NAMALWA (cell line): ENCODE results near the gene ATP1A4.
A peak's percentile ranks its signal among the peaks of the same experiment; 100 is the strongest.
"Not testable (repeated sequence)": the region's sequence is repeated elsewhere in the genome, so short reads cannot be mapped to it uniquely, and the experiment has no call there.

Experiments used
- DNase-seq: peaks from one replicate; pipeline ENCODE4 v3.0.0-alpha.2; 2015; ENCODE audit warnings: low spot score

The ATP1A4 gene

DNA sequence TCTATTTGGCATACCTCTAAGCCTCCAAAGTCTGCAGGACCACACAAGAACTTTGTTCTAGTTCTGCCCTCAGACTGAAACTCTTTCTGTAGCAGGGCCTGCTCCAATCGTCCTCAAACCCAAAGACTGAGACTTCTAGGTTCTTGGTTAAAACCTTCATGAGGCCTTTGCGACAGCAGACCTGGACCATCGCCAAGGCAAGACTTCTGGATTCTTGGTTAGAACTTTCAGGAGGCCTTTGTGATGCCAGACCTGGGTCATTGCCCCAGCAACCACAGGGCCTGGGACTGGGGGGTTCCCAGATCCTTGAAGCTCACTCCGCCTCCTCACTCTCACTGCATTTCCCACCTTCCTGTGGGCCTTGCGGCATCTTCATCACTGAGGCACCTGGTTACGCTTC, at the start of gene ATP1A4:
TSS of gene ATP1A4 (plus strand) at position 301 of the 400 bp plus-strand sequence. CDS start 438 bp downstream, outside the sequence.
- no peak for DNase-seq

DNA sequence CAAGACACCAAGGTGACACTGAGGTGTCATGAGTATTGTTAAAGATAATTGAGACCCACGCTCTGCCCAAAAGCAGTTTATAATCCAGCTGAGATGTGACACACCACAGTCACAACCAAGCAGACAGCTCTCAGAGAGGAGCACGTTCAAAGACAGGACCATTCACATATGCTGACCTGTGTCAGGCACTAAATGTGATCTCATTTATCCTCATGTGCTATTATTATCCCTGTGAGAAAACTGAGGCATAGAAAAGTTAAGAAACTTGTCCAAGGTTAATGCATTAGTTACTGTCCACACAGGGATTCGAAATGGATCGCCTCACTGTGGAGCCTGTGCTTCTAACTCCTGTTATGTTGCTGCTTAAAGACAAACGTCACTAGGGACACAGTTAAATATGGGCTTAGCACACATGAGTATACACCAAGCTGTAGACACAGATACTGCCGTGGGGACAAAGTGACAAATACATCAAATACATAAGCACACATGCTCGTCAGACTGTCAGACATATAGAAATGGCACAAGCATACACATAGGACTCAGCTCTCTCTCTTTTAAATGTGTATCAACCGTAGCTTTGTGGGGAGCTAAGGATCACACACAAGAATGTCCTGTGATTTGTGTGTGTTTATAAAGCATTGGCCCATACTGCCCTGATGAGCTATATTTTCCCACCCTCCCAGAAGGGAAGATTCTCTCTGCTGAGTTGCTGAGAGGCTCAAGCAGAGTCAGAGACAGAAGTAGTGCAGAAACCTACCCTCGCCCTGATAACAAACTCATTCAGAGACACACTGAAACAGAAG, 49.5 kb upstream of the ATP1A4 start:
- no peak for DNase-seq

DNA sequence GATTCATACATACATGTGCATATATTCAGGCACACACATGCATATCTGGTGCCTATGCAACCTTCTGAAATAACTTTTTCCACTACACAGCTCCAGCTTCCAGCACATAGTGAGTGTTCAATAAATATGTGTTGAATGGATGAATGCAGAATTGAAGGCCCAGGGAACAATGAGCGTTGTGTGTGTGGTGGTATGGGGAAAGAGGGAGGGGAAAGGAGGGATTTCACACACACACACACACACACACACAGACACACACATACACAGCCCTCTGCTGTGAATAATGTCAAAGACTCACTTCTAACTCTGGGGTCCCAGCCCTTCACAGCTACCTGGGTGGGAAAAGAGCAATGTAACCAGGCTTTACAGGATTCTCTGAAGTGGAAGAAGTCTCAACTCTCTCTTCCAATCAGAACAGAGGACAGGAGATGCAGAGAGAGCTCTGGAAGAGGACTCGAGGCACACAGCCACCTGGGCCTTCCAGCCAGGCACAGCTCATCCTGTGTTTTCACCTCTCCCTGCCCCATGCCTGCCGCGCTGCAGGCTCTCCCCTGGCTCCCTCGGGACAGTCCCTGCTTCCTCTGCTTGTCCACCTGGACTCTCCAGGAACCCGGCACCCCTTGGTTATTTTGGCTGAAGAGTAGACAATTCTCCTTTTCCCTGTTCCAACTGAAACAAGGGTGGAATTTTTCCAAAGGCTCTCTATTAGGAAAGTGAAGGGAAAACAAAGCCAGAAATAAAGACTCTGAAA, 47.6 kb upstream of the ATP1A4 start:
- no peak for DNase-seq

DNA sequence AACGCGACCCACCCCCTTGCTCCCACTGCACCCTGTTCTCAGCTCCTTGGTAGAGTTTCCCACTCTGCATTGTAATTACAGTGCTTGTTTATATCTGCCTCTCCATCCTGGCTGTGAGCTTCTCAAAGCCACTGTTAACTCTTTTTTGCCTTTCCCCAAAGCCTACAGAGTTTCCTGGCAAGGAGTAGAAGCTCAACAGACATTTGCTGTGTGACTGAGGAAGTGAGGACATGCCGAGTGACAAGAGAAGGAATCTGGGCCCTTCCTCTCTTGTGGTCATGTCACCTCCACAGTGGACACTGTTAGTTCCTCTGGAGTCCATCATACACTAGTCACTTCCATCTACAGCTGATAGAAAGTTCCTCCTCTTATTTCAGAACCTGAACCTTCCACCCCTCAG, 46.9 kb upstream of the ATP1A4 start:
- no peak for DNase-seq

DNA sequence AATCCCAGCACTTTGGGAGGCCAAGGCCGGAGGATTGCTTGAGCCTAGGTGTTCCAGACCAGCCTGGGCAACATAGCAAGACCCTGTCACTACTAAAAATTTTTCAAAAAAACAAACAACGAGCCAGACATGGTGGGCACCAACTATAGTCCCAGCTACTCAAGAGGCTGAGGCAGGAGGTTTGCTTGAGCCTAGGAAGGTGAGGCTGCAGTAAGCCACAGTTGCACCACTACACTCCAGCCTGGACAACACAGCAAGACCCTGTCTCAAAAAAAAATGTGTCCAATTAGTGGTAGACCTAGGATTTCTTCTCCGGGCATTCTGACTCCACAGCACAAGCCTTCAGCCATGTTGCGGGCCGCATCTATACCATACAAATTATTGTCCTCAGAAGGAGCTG, 46.2 kb upstream of the ATP1A4 start:
- no peak for DNase-seq

DNA sequence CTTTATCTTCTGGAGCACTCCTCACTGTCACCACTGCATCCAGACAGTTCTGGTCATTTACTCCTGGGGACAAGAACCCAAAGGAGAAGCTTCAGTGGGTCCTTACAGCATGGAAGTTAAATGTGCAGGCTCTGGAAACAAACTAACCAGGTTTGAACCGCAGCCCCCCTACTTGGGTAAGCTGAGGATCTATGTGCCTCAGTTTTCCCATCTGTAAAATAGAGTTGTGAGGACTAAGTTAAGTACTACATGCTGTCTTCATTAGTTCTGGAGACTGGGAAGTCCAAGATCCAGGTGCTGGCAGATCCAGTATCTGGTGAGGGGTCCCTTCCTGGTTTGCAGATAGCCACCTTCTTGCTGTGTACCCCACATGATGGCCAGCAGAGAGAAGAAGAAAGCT, 43.9 kb upstream of the ATP1A4 start:
- no peak for DNase-seq

DNA sequence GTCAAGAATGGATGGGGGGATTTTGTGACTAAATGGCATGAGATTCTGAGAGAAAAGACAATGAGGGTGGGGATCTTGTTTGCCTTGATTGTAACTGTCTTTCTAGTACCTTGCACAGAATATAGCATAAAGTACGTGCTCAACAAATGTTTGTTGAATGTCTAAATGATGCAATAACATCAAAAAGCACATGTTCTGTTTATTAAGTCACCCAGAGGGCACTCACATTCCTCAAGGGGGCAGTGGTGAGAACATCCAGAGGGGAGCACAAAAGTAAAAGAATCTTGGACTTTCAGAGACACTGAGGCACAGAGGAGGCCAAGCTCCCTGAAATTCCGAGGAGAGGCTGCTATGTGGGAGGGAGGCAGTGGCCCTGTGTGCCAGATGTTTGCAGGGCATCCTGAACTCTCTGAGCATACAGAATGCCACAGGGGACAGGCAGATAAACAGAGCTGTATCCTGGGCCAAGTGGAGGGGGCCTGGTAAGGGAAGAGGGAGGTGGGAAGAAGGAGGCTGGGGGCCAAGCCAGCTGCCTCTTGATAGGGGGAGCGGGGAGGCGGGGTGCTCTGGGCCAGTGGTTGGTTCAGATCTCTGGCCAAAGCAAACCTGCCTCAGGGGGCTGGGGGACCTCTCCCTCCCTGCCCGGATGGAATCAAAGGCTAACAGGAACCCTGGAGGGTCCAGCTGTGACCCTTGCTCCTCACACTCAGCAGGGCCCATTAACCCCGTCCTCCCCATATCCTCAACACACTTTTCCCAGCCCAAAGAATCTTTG, 42.3 kb upstream of the ATP1A4 start:
- peak; percentile 91 for DNase-seq

DNA sequence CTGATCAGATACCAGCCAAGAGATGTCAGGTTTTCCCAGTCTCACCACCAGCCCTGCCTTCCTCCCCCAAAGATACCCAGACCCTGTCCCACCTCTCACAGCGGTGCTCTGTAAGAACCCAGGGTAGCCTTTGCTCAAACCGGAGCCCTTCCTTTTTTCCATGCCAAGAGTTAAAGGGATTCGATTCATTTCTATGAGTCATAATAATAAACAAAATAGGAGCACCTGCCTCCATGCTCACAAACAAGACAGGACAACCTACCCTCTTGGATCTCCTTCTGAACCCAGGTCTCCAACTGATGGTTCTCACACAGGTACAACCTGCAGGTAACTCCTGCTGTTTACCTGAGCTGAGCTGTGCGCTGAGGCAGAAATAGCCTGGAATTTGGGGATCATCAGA, 41.7 kb upstream of the ATP1A4 start:
- DNase-seq: no peak

DNA sequence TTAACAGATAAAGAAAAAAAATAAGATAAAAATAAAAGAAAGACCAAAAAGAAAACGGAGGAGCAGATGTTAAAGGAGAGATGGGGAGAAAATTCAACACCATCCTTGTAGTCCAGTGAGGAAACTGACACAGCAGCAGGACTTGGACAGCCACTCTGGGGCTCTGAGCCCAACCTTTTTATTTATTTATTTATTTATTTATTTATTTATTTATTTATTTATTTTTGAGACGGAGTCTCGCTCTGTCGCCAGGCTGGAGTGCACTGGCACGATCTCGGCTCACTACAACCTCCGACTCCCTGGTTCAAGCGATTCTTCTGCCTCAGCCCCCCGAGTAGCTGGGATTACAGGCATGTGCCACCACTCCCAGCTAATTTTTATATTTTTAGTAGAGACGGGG, 39.9 kb upstream of the ATP1A4 start:
- not testable (repeated sequence) for DNase-seq

DNA sequence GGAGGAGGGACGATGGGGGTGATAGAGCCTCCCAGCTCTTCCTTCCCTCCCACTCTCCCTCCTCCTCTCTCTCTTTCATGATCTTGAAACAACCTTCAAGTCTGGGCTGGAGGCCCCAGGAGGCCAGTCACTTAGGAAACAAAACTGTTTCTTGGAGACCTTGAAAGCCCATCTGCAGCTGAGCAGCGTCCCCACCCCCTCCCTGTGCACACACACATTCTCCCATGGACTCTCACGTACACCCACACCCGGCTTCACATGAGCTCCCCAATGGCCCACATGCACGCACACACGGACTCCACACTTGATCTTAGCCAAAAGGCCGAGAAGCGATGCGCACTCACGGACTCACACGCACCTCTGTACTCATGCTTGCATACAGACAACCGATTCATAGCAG, 39.0 kb upstream of the ATP1A4 start:
- DNase-seq: no peak

DNA sequence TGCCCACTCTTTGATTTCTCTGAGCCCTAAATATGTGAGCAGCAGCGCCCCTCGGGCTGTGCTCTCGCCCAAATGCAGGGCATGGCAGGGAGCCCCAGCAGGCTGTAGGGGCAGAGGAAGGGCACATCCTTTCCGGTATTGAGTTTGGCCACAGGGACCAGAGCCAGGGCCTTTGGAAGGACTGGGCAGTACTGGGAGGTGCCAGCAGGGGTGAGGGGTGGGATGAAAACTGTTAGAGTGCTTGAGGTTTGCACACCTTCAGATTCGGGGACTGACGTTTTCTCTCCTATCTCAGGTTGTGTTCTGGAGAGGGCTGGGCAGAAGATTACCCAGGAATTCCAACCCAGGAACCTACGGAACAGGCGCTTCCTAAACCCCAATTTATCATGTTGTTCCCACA, 38.0 kb upstream of the ATP1A4 start:
- no peak for DNase-seq

DNA sequence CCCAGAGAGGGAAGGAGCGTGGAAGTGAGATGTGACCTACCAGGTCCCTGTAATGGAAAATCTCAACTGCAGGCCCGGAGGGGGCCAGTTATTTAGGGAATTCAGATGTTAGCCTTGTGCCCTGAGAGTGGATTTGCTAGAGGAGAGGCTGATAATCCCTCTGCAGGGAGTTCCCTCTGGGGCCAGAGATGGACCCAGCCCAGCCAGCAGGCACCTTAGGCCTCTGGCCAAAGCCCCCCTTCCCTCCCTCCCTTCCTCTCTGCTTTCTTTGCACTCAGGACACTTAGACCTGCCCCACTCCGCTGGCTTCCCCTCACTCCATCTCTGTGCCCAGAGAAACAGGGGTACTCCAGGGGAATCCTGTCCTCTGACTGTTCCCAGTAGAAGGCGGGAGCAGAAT, 37.3 kb upstream of the ATP1A4 start:
- no peak for DNase-seq

DNA sequence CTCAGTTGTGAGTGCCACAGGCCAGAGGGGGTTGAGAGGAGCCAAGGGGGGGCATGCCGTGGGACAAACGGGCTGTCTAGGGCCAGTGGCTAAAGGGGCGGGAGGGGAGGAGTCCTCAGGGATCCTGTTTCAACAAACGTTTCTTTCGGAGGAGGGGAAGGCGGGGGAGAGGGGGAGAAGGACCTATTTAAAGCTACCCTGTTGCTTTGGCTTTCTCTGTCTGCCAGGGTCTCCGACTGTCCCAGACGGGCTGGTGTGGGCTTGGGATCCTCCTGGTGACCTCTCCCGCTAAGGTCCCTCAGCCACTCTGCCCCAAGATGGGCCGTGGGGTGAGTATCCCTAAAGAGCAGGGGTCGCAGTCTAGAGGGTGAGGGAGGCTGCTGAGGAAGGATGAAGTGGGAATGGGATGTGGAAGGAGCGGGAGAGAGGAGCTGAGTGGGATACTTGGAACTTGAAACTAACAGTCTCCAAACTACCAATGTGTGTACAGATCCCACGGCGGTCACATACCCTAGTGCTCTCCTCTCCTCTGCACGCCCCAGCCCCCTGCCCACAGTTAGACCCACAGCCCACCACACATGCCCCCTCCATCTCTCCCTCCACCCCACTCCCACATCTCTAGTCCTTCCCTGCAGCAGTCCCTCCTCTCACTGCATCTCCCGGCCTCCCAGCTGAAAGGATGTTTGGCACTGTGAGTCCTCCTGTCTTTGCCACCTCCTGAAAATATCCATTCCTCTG, 35.7 kb upstream of the ATP1A4 start, which contains the start of gene ATP1A2:
TSS of gene ATP1A2 (plus strand) at position 215 of the 738 bp plus-strand sequence. CDS start at position 318, 103 bp downstream.
- no peak for DNase-seq

DNA sequence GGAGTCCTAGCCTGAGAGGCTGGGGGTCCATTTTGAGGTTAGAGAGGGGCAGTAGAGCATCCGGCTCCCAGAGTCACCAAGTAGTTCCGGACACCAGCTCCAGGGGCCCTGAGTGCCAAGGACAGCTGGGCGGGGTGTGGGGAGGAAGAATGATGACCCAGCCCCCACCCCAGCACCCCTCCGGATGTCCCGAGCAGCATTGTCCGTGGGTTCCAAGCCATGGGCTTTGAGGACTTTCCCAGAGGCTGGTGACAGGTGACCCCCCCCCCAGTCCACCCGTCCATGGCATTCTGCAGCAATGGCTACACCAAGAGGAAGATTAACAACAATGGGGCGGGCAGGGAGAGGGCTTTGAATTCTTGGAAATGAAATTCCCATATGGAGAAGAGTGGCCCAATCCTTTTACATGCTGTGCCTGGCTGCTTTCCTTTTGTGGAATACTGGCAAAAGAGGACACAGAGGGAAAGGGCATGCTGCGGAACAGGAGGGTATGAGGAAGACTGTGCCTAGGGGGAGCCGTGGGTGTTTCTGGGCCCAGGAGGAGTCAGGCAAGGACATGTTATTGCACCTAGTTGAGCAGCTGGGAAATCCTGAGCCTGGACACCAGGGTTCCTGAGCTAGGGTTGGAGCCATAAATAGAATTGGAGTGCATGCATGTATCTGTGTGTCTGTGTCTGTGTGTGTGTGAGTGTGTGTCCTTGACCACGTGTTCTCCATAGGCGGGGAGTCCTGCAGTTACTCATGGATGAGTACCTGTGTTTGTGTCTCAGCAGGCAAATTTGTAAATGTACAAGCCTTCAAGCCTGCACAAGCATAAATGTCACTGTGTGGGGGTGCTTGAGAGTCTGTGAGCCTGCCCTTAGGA, 34.9 kb upstream of the ATP1A4 start:
- no peak for DNase-seq

DNA sequence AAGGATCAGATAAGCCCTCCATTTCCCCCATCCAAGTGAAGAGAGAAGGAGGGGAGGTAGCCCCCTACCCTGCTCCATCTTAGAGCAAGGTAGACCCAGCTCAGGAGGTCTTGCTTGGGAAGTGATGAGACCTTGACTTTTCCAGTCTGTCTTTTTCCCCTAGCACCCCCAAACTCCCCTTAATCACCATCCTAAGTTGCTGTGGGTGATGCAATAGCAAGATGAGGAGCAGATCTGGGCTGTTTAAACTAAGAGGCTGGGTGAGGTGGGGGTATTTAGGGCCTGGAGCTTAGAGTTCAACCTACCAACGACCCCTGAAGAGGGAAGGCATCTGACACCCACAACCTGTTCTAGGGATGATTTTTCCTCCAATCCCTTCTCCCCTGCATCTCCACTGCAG, 34.1 kb upstream of the ATP1A4 start:
- DNase-seq: no peak

DNA sequence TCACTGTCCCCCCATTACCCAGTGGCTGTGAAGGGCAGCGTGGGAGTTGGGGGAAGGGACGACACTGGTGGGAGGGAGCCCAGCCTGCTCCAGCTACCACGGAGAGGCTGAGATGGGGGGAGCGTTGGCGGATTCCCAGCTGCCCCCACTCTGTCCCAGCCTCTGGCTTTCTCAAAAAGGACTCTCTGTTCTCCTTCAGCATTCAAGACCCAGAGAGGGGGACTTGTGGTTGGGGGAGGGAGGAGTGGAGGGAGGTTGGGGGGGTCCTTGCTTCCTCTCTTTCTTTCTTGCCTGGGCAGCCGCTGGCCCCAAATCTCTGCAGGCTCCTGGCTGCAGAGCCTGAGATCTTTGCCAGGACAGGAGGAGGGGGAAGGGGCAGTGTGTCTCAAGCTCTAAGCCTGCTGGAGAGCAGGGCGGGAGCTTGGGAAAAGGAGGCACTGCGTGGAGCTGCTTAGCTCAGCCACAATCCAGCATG, 33.7 kb upstream of the ATP1A4 start:
- no peak for DNase-seq

DNA sequence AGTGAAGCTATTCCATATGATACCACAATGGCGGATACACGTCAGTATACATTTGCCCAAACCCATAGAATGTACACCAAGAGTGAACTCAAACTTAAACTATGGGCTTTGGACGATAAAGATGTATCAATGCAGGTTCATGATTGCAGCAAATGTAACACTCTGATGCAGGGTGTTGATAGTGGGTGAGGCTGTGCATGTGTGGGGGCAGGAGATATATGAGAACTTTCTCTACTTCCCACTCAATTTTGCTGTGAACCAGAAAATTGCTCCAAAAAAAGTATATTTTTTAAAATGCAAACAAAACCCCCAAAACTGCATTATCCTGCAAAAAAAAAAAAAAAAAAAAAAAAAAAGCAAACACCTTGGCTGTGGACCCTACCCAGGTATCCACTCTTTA, 32.5 kb upstream of the ATP1A4 start:
- DNase-seq: no peak

DNA sequence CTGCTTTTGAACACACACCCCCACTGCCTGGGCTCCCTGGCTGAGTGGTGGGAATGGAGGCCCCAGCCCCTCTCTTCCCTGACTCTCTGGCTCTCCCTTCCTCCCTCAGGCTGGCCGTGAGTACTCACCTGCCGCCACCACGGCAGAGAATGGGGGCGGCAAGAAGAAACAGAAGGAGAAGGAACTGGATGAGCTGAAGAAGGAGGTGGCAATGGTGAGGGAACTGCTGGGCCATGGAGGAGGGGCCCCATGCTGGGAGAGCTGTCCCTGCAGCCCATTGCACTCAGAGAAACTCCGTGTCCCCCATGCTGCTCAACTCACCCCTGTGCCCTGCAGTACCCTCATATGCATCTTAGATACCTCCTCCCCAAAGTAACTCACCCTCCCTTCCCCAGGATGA, 30.6 kb upstream of the ATP1A4 start:
- DNase-seq: no peak

DNA sequence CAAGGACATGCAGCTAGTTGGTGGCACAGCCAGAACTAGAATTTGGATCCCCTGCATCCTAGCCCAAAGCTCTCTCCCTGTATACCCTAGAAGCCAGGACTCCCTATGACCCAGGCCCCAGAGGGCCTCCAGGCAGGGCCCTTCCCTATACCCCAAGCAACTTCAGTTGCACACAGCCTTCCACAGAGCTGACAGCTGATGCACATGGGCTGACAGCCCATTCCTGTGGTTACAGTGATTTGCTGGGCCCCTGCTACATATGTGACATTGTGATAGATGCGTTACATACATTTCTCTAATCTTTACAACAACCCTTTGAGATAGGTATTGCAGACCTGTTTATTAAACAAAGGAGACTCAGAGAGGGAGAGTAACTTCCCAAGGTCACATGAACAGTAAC, 30.0 kb upstream of the ATP1A4 start:
- no peak for DNase-seq

DNA sequence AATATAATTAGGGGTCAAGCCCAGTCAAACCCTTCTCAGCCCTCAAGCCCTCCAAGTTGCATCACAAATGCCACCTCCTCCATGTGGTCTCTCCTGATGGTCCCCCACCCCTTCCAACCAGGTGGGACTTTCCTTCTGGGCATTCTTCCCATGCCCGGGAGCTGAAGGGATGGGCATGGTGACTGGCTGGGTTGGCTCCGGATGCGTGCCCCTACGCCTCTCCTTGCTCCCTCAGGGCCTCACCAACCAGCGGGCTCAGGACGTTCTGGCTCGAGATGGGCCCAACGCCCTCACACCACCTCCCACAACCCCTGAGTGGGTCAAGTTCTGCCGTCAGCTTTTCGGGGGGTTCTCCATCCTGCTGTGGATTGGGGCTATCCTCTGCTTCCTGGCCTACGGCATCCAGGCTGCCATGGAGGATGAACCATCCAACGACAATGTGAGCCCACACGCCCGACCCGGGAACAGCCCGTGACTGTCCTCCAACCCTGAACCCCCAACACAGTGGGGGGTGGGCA, 28.4 kb upstream of the ATP1A4 start:
- DNase-seq: no peak

DNA sequence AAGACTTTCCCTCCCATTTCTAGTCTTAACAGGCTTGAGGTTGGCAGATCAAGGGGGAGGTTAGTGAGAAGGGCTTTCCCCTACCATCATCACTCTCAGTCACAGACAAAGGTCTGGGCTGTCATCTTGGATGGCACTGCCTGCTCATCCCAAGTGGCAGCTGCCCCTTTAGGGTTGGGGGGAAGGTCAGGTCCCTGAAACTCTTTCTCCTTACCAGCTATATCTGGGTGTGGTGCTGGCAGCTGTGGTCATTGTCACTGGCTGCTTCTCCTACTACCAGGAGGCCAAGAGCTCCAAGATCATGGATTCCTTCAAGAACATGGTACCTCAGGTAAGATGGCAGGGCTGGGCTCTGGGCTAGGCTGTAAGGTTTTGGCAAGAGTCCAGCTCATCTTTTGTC, 27.7 kb upstream of the ATP1A4 start:
- no peak for DNase-seq
